Stimulated activated CD4-positive, alpha-beta T cell treated with anti-CD3 and anti-CD28 coated beads, TNF-alpha, amount 100 ng/mL, for 4 hours (primary cell): Measurements from ENCODE around the gene FAM181A.

Experiments used
- DNase-seq, 3 experiments: peaks; one replicate each; pipeline ENCODE4 v3.0.0-alpha.2; 2020; ENCODE audit warnings: low read depth in 3 of 3

FAM181A gene

GRCh38 chr14:93903342-93904184 lies 23.6 kb upstream of the FAM181A start:
- no peak for DNase-seq

GRCh38 chr14:93905623-93906022 lies 21.5 kb upstream of the FAM181A start:
- no peak for DNase-seq

GRCh38 chr14:93906341-93907329 lies 20.5 kb upstream of the FAM181A start:
- DNase-seq = peak in 2 of 3 experiments; percentile 15 to 18

- DNase-seq = no peak
Measured at GRCh38 chr14:93909429-93910128, 17.6 kb upstream of the FAM181A start.

- DNase-seq = no peak
Measured at GRCh38 chr14:93911975-93912615, 15.0 kb upstream of the FAM181A start.

- DNase-seq = no peak
Measured at GRCh38 chr14:93912782-93913181, 14.4 kb upstream of the FAM181A start.

- no peak for DNase-seq
Measured at GRCh38 chr14:93914278-93914677, 12.9 kb upstream of the FAM181A start.

GRCh38 chr14:93915070-93915705 lies 12.0 kb upstream of the FAM181A start:
- DNase-seq = no peak

- no peak for DNase-seq
Measured at GRCh38 chr14:93915800-93916199, 11.3 kb upstream of the FAM181A start.

- DNase-seq = no peak
Measured at GRCh38 chr14:93916498-93916897, 10.6 kb upstream of the FAM181A start.

- DNase-seq = no peak
Measured at GRCh38 chr14:93917141-93917540, 10.0 kb upstream of the FAM181A start.

- no peak for DNase-seq
Measured at GRCh38 chr14:93921001-93921806, 5.9 kb upstream of the FAM181A start.

GRCh38 chr14:93923626-93924025 lies 3.5 kb upstream of the FAM181A start:
- DNase-seq = no peak

GRCh38 chr14:93924592-93925355 lies 2.4 kb upstream of the FAM181A start:
- no peak for DNase-seq

- DNase-seq = no peak
Measured at GRCh38 chr14:93925374-93925895, 1.7 kb upstream of the FAM181A start.

GRCh38 chr14:93926245-93926872 lies 785 bp upstream of the FAM181A start:
- no peak for DNase-seq

- no peak for DNase-seq
Measured at GRCh38 chr14:93927800-93928145, 629 bp downstream of the FAM181A start.

GRCh38 chr14:93928184-93929047 lies 1.3 kb downstream of the FAM181A start:
- DNase-seq = no peak
